Spleen (tissue), 11 donors: ENCODE measurements around the gene TRIM29. TPM values are rescaled to one million over a fixed set of nuclear protein-coding genes. Genes with fewer than 3 reads are reported as not detected.

Experiments
- DNase-seq: peaks from one replicate; pipeline ENCODE4 v3.0.0-alpha.2; 2020
- H3K27ac ChIP-seq, 8 donors: fragments of 200-600 bp; sonication (generic) in 7 of 8; 1 replicate in 4 of 8; 2 replicates in 4 of 8; pipeline versions ENCODE4 v1.5.0 to v1.8.0; 2016 to 2021; ENCODE audit warnings: inconsistent platforms in 4 of 8, mild to moderate bottlenecking in 4 of 8, moderate library complexity in 1 of 8
- H3K27me3 ChIP-seq, 7 donors: fragments of 200-600 bp; sonication (generic) in 6 of 7; replicated peaks in 1 of 7; 1 replicate in 4 of 7; 2 replicates in 3 of 7; pipeline versions ENCODE4 v1.5.0 to v1.8.0; 2016 to 2021; ENCODE audit warnings: inconsistent platforms in 3 of 7, mild to moderate bottlenecking in 1 of 7
- H3K36me3 ChIP-seq, 6 donors: fragments of 200-600 bp; sonication (generic) in 5 of 6; 1 replicate in 4 of 6; 2 replicates in 2 of 6; pipeline versions ENCODE4 v1.5.0 to v1.8.0; 2016 to 2021; ENCODE audit warnings: inconsistent platforms in 2 of 6
- H3K4me1 ChIP-seq, 6 donors: fragments of 200-600 bp; sonication (generic) in 5 of 6; 1 replicate in 3 of 6; 2 replicates in 3 of 6; pipeline versions ENCODE4 v1.5.0 to v1.8.0; 2016 to 2021; ENCODE audit warnings: inconsistent platforms in 3 of 6
- H3K4me3 ChIP-seq, 8 donors: fragments of 200-600 bp; sonication (generic) in 7 of 8; 1 replicate in 4 of 8; 2 replicates in 4 of 8; pipeline versions ENCODE4 v1.5.0 to v1.8.0; 2016 to 2021; ENCODE audit warnings: inconsistent platforms in 4 of 8, mild to moderate bottlenecking in 4 of 8, moderate library complexity in 2 of 8
- H3K9me3 ChIP-seq, 8 donors: fragments of 200-600 bp; sonication (generic) in 7 of 8; 1 replicate in 4 of 8; 2 replicates in 4 of 8; pipeline versions ENCODE4 v1.5.0 to v1.8.0; 2016 to 2021; ENCODE audit warnings: inconsistent platforms in 4 of 8
- POLR2A ChIP-seq, 3 donors: fragments of 450-650 bp; IDR thresholded peaks; one replicate each; pipeline ENCODE4 v1.5.1; 2017; ENCODE audit warnings: antibody characterized with exemption in 3 of 3, mild to moderate bottlenecking in 1 of 3
- POLR2AphosphoS5 ChIP-seq, 3 donors: sonication (generic); formaldehyde crosslinking; IDR thresholded peaks; one replicate each; pipeline ENCODE4 v1.5.1; 2017; ENCODE audit warnings: antibody characterized with exemption in 3 of 3
- WGBS, 5 donors: extraction: QIAGEN DNeasy Blood & Tissue Kit in 3 of 5; methylation state at CpG; one replicate each; pipeline versions ENCODE4 v1.1.5 to v1.1.7; 2013 to 2018; 5-methylcytosine and 5-hydroxymethylcytosine counted together
- intact Hi-C: fragments of 100-400 bp; cut with DNase I; formaldehyde crosslinking; loops from one replicate; pipeline ENCODE4 v1.15.0; 2023; ENCODE audit warnings: low total_unique reads
- polyA plus RNA-seq, 3 donors: library from polyadenylated mRNA; stranded (reverse); fragments of 200-250 nt; gene quantifications; one replicate each; pipeline ENCODE4 v1.2.1, GENCODE V29; 2013
- total RNA-seq, 7 donors: library from RNA; depleted of rRNA in 3 of 7; stranded (reverse); fragments of >200 nt in 3 of 7; fragmentation: NEBNext Ultra II Directional in 4 of 7; extraction: Animal tissue kit (Norgen Biotek cat#: 25700) in 4 of 7; gene quantifications; one replicate each; pipeline versions ENCODE4 v1.1.0 to v1.2.1, GENCODE V29; 2016 to 2021
- TF ChIP-seq, protein P1 (sequence below), 11 experiments: fragments of 200-600 bp in 7 of 11; fragments of 450-650 bp in 4 of 11; sonication (generic) in 4 of 11; IDR thresholded peaks in 8 of 11; conservative IDR thresholded peaks in 3 of 11; 1 replicate in 7 of 11; 2 replicates in 4 of 11; pipeline versions ENCODE4 v1.4.0 to v1.8.0; 2016 to 2021; ENCODE audit warnings: antibody characterized with exemption in 11 of 11, inconsistent platforms in 4 of 11, mild to moderate bottlenecking in 1 of 11
- donor health status: healthy with polysubstance abuse.
- donor health status: DM: no; HTN: no; CAD: no; lungs with moderate emphysema.
- donor health status: DM: no; HTN: no; CAD: no.
- donor health status: Bipolar disorder and iron deficiency.
- donor health status: healthy.
- donor health status: DM: no; HTN: no; CAD: no.
- donor health status: DM: yes; HTN: yes; CAD: no.

Gene TRIM29
- total and polyA plus RNA-seq, 10 donors = 0.03 to 2.0 (median 0.72) TPM; not detected in 4

DNA sequence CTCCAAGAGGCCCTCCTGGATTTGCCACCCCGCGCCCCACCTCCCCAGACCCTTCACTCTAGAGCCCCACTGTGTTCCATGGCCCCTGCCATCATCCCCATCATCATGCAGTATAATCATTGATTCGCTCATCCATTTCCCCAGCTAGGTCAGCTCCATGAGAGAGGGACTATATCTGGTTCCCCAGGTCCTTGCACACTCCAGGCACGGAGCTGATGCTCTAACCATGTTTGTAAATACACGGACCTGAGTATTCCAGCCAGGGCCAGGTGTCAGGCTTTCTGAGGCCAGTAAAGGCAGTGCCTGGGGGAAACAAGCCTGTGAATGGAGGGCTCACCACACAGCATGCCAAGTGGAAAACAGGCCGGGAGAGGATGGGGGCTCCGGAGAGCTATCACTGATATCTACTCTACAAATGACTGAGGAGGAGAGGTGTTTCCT lies 45.8 kb upstream of the TRIM29 start:
- H3K4me3 ChIP-seq = peak overlapping the region in 1 of 8 donors; percentile 48
- H3K4me1 ChIP-seq = peaks cover 0 to 71% (median 28%) of the 10 kb centered on the region in 6 donors
- DNase-seq = peak; percentile 42
- no peaks in the 10 kb centered on the region for H3K36me3 ChIP-seq
- intact Hi-C loops = no loop called here
- H3K9me3 ChIP-seq = no peaks in the 10 kb centered on the region
- H3K27ac ChIP-seq = peak overlapping the region in 3 of 8 donors; percentile 64 to 75 (median 70)
- WGBS, 5 donors = 76 to 90% (median 88%) methylated on average over 7 of the region's 7 CpGs
- TF ChIP-seq, protein P1, sequence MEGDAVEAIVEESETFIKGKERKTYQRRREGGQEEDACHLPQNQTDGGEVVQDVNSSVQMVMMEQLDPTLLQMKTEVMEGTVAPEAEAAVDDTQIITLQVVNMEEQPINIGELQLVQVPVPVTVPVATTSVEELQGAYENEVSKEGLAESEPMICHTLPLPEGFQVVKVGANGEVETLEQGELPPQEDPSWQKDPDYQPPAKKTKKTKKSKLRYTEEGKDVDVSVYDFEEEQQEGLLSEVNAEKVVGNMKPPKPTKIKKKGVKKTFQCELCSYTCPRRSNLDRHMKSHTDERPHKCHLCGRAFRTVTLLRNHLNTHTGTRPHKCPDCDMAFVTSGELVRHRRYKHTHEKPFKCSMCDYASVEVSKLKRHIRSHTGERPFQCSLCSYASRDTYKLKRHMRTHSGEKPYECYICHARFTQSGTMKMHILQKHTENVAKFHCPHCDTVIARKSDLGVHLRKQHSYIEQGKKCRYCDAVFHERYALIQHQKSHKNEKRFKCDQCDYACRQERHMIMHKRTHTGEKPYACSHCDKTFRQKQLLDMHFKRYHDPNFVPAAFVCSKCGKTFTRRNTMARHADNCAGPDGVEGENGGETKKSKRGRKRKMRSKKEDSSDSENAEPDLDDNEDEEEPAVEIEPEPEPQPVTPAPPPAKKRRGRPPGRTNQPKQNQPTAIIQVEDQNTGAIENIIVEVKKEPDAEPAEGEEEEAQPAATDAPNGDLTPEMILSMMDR (IDR thresholded peaks at IDR 0.05 in 8 of 11, conservative IDR thresholded peaks at IDR 0.05 in 3 of 11) = no peak
- TF ChIP-seq POLR2A (IDR thresholded peaks at IDR 0.05) (no peak), POLR2AphosphoS5 (IDR thresholded peaks at IDR 0.05) (no peak)
- H3K27me3 ChIP-seq = no peaks in the 10 kb centered on the region

DNA sequence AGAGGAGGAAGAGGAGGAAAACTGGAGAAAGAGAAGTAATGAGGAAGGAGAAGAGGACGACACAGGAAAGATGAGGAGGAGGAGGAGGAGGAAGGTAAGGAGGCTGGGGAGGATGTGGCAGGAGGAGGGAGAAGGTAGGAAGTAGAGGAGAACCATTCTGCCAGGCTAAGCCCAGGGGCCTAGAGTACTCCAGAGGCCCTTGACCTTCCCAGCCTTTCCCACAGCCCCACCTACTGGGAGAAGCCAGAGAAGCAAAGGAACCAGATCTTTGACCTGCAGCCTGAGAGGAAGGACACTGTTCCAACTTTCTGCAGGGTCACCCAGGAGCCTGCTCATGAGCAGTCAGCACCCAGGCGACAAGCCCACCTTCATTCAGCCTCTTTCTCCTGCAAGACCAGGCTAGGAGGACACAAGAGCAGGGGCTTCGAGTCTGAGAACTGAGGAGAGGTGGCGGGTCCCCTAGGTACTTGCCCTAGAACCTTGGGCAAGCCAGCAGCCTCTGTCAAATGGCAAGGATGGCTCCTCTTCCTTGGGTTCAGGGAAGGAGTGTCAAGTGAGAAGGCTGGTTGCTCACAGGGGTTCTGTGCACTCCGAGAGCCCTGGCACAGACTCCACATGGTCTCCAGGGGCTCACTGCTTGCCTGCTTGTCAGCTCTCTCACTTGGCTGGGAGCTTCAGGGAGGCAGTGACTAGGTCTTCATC lies 45.0 kb upstream of the TRIM29 start:
- Histone ChIP-seq H3K27ac (no peak overlapping the region), H3K9me3 (no peaks in the 10 kb centered on the region), H3K4me1 (peaks cover 0 to 71% (median 28%) of the 10 kb centered on the region in 6 donors), H3K27me3 (no peaks in the 10 kb centered on the region), H3K36me3 (no peaks in the 10 kb centered on the region), H3K4me3 (no peak overlapping the region)
- DNase-seq = peak; percentile 45
- WGBS, 5 donors = 70 to 79% (median 78%) methylated on average over 5 of the region's 5 CpGs
- TF ChIP-seq, protein P1 (IDR thresholded peaks at IDR 0.05 in 8 of 11, conservative IDR thresholded peaks at IDR 0.05 in 3 of 11) = peak in 1 of 11 experiments; percentile 9
- no peak for TF ChIP-seq POLR2A (IDR thresholded peaks at IDR 0.05)
- intact Hi-C loops = no loop called here

DNA sequence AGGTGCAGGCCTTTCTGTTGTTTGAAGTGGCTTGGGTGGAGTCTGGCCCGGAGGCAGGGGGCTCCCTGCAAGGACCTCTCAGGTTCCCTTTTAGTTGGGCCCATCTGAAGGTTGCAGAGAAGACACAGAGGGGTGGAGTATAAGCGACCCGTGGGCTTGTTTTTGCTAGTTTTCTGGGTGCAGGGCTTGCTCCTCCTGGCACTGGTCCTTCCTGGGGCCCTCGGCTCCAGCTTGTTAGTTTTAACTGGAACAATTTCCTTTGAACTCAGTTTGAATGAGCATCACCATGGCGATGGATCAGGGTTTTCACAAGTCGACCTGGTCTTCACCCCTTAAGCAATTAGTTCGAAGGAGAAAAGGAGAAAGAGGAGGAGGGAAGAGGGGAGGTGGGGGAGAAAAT lies 44.5 kb upstream of the TRIM29 start:
- no peaks in the 10 kb centered on the region for H3K27me3 ChIP-seq
- H3K27ac ChIP-seq = no peak overlapping the region
- intact Hi-C loops = no loop called here
- TF ChIP-seq, protein P1 (IDR thresholded peaks at IDR 0.05 in 8 of 11, conservative IDR thresholded peaks at IDR 0.05 in 3 of 11) = no peak
- TF ChIP-seq POLR2AphosphoS5 (IDR thresholded peaks at IDR 0.05) (no peak), POLR2A (IDR thresholded peaks at IDR 0.05) (no peak)
- no peaks in the 10 kb centered on the region for H3K9me3 ChIP-seq
- peak; percentile 51 for DNase-seq
- peaks cover 0 to 68% (median 26%) of the 10 kb centered on the region in 6 donors for H3K4me1 ChIP-seq
- WGBS, 5 donors = 69 to 78% (median 75%) methylated on average over 7 of the region's 7 CpGs
- H3K4me3 ChIP-seq = no peak overlapping the region
- no peaks in the 10 kb centered on the region for H3K36me3 ChIP-seq

DNA sequence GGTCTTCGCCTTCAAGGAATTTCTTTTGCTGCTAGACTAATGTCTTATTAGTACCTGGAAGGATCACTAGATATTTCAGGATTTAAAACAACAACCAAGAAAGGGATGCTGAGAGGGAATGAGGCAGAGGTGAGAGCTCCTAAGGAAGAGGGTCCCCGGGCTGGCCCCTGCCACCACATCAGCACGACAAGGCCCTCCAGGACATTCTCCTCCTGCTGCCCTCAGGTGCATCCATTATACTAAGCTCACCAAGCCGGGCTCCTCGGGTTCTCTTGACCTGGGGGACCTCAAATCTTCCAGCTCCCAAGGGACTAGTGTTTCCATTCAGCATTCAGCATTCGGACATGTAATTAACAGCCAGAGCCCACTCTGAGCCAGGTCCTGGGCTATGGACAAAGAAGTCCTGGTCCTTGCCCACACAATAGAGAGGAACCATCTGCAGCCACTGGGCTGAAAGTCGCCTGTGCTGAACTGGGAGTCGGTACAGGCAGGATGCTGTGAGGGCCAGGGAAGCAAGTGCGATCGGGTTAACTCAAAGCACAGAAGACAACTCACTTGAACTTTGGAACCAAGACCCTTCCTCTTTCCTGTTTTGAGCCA lies 43.6 kb upstream of the TRIM29 start:
- no peaks in the 10 kb centered on the region for H3K9me3 ChIP-seq
- TF ChIP-seq, protein P1 (IDR thresholded peaks at IDR 0.05 in 8 of 11, conservative IDR thresholded peaks at IDR 0.05 in 3 of 11) = no peak
- no peak for TF ChIP-seq POLR2AphosphoS5 (IDR thresholded peaks at IDR 0.05)
- TF ChIP-seq POLR2A (IDR thresholded peaks at IDR 0.05) = no peak
- DNase-seq = peak; percentile 39
- WGBS, 5 donors = 78 to 84% (median 82%) methylated on average over 10 of the region's 10 CpGs
- H3K36me3 ChIP-seq = no peaks in the 10 kb centered on the region
- intact Hi-C loops = no loop called here
- no peak overlapping the region for H3K4me3 ChIP-seq
- H3K27ac ChIP-seq = no peak overlapping the region
- H3K27me3 ChIP-seq = peaks cover 0 to under 1% (median 0%) of the 10 kb centered on the region in 7 donors
- H3K4me1 ChIP-seq = peaks cover 0 to 59% (median 22%) of the 10 kb centered on the region in 6 donors
